8988T (cell line): Measurements from ENCODE around the gene ERG28.

ENCODE experiments used
- DNase-seq: peaks from one replicate; pipeline ENCODE4 v3.0.0; 2011

Gene ERG28

GRCh38 chr14:75657331-75657730 is 3.3 kb downstream of the ERG28 start:
- no peak for DNase-seq

GRCh38 chr14:75655235-75655634 is 5.4 kb downstream of the ERG28 start:
- DNase-seq = no peak

- peak; percentile 34 for DNase-seq
Observed at GRCh38 chr14:75654127-75654732, 6.4 kb downstream of the ERG28 start.

GRCh38 chr14:75653563-75653962 is 7.1 kb downstream of the ERG28 start:
- DNase-seq = no peak

GRCh38 chr14:75650253-75651058 is 10.2 kb downstream of the ERG28 start:
- no peak for DNase-seq

- DNase-seq = no peak
Observed at GRCh38 chr14:75649773-75650172, 10.9 kb downstream of the ERG28 start.

GRCh38 chr14:75649337-75649736 is 11.3 kb downstream of the ERG28 start:
- no peak for DNase-seq

GRCh38 chr14:75648066-75648838 is 12.4 kb downstream of the ERG28 start:
- no peak for DNase-seq

- no peak for DNase-seq
Observed at GRCh38 chr14:75647640-75648039, 13.0 kb downstream of the ERG28 start.

GRCh38 chr14:75646762-75647161 is 13.9 kb downstream of the ERG28 start:
- DNase-seq = no peak

GRCh38 chr14:75645056-75645455 is 15.6 kb downstream of the ERG28 start:
- DNase-seq = no peak

GRCh38 chr14:75643985-75644384 is 16.7 kb downstream of the ERG28 start:
- no peak for DNase-seq

- no peak for DNase-seq
Observed at GRCh38 chr14:75640876-75641275, 19.8 kb downstream of the ERG28 start.

- no peak for DNase-seq
Observed at GRCh38 chr14:75636100-75636692, 24.5 kb downstream of the ERG28 start.

- no peak for DNase-seq
Observed at GRCh38 chr14:75634848-75635247, 25.8 kb downstream of the ERG28 start.

GRCh38 chr14:75631453-75631831 is 29.2 kb downstream of the ERG28 start:
- no peak for DNase-seq

GRCh38 chr14:75630695-75631452 is 29.8 kb downstream of the ERG28 start:
- no peak for DNase-seq

- DNase-seq = no peak
Observed at GRCh38 chr14:75628816-75629215, 31.9 kb downstream of the ERG28 start.

- DNase-seq = no peak
Observed at GRCh38 chr14:75627406-75627805, 33.3 kb downstream of the ERG28 start.

- no peak for DNase-seq
Observed at GRCh38 chr14:75626863-75627262, 33.8 kb downstream of the ERG28 start.

GRCh38 chr14:75626396-75626795 is 34.3 kb downstream of the ERG28 start:
- DNase-seq = no peak

GRCh38 chr14:75625034-75625433 is 35.6 kb downstream of the ERG28 start:
- no peak for DNase-seq

- no peak for DNase-seq
Observed at GRCh38 chr14:75619548-75619947, 41.1 kb downstream of the ERG28 start.
